Measurements from ENCODE around the gene HK2. TPM values are rescaled to one million over a fixed set of nuclear protein-coding genes. Genes with fewer than 3 reads are reported as not detected.

HK2 gene
- total and polyA plus RNA-seq, 5 donors from 2014 or later = 2.7 to 11.4 (median 4.9) TPM

DNA sequence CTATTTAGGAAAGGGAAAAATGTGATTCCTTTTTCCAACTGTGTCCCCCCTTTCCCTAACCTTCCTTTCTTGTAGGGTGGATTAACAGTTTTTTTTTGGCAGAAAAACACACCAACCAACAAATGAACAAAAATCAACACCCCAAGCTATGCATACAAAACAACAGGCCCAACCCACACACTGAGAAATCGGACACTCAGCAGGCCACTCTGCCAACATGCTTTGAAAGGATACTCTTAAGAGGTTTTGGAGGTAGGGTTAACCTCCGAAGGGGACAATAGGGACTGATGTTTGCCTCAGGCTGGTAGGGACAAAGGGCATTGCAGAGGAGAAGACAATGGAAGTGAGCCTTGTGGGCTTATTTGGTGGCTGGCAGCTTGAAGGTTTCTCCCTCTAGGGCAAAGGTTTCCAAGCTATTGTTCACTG lies 91.4 kb downstream of the HK2 start:
- Mint-ChIP-seq H3K4me3 (no peak overlapping the region), H3K27ac (no peak overlapping the region), H3K4me1 (peaks cover 0 to 3% (median 1%) of the 10 kb centered on the region in 4 donors), H3K36me3 (peaks cover 6% of the 10 kb centered on the region), H3K9me3 (peaks cover 0 to 4% (median 0%) of the 10 kb centered on the region in 7 donors), H3K27me3 (peaks cover 5% of the 10 kb centered on the region)
- H3K36me3 ChIP-seq (ENCODE audit: control insufficient read depth, insufficient read depth, low read length) = no peaks in the 10 kb centered on the region
- no peak overlapping the region for H3K27ac ChIP-seq (ENCODE audit: insufficient read depth, low read length, poor library complexity, severe bottlenecking)
- DNase-seq (no peak), ATAC-seq (ENCODE audit: low read depth in 2 of 2) (no peak)
- H3K4me1 ChIP-seq (ENCODE audit: control insufficient read depth, insufficient read depth, low read length, poor library complexity, severe bottlenecking) = no peaks in the 10 kb centered on the region
- H3K9me3 ChIP-seq (ENCODE audit: control insufficient read depth in 2 of 2, low read length in 2 of 2) = no peaks in the 10 kb centered on the region
- H3K4me3 ChIP-seq (ENCODE audit: low read depth, low read length) = no peak overlapping the region
- no peaks in the 10 kb centered on the region for H3K27me3 ChIP-seq (ENCODE audit: control insufficient read depth, insufficient read depth, low read length)

DNA sequence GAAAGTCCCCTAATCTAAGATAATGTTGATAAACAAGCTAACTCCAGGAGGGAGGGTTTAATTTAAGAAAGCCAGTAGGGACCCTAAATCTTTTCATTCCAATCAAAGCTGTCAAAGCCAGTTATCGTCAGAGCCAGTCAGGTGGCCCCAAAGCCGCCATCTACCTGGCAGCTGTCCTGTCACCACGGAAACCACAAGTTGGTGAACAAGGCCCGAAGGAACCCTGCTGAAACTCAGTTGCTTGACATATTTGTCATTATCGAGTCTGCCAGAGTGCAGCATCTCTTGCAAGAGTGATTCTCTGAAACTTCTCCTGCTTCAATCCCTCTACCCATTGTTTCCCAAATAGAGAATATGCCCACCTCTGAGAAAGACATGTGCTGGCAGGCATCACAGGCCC lies 93.7 kb downstream of the HK2 start:
- Histone ChIP-seq H3K9me3 (ENCODE audit: control insufficient read depth in 2 of 2, low read length in 2 of 2) (no peaks in the 10 kb centered on the region), H3K36me3 (ENCODE audit: control insufficient read depth, insufficient read depth, low read length) (no peaks in the 10 kb centered on the region), H3K27me3 (ENCODE audit: control insufficient read depth, insufficient read depth, low read length) (no peaks in the 10 kb centered on the region), H3K27ac (ENCODE audit: insufficient read depth, low read length, poor library complexity, severe bottlenecking) (no peak overlapping the region), H3K4me3 (ENCODE audit: low read depth, low read length) (no peak overlapping the region), H3K4me1 (ENCODE audit: control insufficient read depth, insufficient read depth, low read length, poor library complexity, severe bottlenecking) (no peaks in the 10 kb centered on the region)
- Mint-ChIP-seq H3K36me3 (peaks cover 14% of the 10 kb centered on the region), H3K27ac (peak overlapping the region in 2 of 3 donors; percentile 42 to 60), H3K4me1 (peaks cover 0 to 6% (median 1%) of the 10 kb centered on the region in 4 donors), H3K9me3 (peaks cover 0 to 4% (median 0%) of the 10 kb centered on the region in 7 donors), H3K4me3 (no peak overlapping the region), H3K27me3 (peaks cover 13% of the 10 kb centered on the region)
- ATAC-seq (ENCODE audit: low read depth in 2 of 2) (no peak), DNase-seq (no peak)

DNA sequence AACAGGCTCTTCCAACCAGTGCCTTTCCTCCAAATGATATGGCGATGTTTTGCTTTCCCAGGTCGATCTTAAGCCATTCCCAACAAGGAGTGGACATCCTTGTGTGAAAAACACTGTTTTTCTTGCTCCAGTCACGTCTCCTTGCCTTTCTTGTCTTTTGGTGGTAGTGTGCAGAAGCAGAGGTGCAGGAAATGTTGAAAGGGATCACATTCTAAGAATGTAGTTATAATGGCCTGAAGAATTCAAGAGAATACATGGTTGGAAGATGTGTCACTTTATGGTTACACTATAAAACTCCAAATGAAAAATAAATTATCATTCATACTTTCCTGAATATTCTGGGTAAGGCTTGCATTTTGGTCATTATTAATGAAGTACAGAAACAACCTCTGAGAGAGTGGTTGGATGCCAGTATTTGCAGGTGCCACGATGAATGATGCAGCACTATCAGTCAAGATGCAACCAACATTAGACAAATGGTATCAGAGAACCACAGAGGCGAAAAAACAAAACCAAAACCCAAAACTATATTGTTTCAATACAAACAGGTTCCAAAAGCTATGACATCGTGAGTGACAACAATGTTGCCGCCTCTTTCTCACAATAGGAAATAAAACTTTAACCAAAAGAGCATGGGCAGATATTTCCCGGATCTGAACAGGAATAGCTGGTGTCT lies 97.0 kb downstream of the HK2 start:
- Histone ChIP-seq H3K27ac (ENCODE audit: insufficient read depth, low read length, poor library complexity, severe bottlenecking) (no peak overlapping the region), H3K4me3 (ENCODE audit: low read depth, low read length) (no peak overlapping the region), H3K36me3 (ENCODE audit: control insufficient read depth, insufficient read depth, low read length) (no peaks in the 10 kb centered on the region), H3K9me3 (ENCODE audit: control insufficient read depth in 2 of 2, low read length in 2 of 2) (no peaks in the 10 kb centered on the region), H3K4me1 (ENCODE audit: control insufficient read depth, insufficient read depth, low read length, poor library complexity, severe bottlenecking) (no peaks in the 10 kb centered on the region), H3K27me3 (ENCODE audit: control insufficient read depth, insufficient read depth, low read length) (no peaks in the 10 kb centered on the region)
- Mint-ChIP-seq H3K27me3 (peaks cover 15% of the 10 kb centered on the region), H3K27ac (no peak overlapping the region), H3K4me3 (no peak overlapping the region), H3K4me1 (peaks cover 0 to 6% (median 1%) of the 10 kb centered on the region in 4 donors), H3K36me3 (peaks cover 14% of the 10 kb centered on the region), H3K9me3 (peaks cover 0 to 4% (median 0%) of the 10 kb centered on the region in 7 donors)
- no peak for ATAC-seq (ENCODE audit: low read depth in 2 of 2)
- DNase-seq = no peak

DNA sequence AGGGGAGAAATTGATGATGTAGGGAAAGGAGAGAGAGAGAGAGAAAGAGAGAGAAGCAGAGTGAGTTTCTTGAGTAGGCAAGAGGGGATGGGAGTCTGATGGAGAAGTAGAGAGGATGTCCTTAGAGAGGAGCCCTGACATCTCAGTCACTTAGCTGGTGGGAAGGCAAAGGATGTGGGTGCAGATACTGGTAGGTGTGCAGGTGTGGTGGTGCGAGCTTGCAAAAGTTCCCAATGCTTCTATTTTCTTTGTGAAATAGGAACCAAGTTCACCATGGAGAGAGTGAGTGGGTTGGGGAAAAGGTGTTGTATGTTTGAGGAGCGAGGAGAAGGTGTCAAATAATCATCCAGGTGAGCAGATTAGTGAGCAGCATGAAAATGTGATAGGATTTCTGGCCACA lies 98.0 kb downstream of the HK2 start:
- Mint-ChIP-seq H3K4me3 (peak overlapping the region in 1 of 4 donors; percentile 10), H3K27ac (no peak overlapping the region), H3K4me1 (peaks cover 0 to 6% (median 1%) of the 10 kb centered on the region in 4 donors), H3K36me3 (peaks cover 15% of the 10 kb centered on the region), H3K27me3 (peaks cover 25% of the 10 kb centered on the region), H3K9me3 (peaks cover 0 to 4% (median 0%) of the 10 kb centered on the region in 7 donors)
- H3K4me1 ChIP-seq (ENCODE audit: control insufficient read depth, insufficient read depth, low read length, poor library complexity, severe bottlenecking) = no peaks in the 10 kb centered on the region
- no peak for DNase-seq
- no peak overlapping the region for H3K27ac ChIP-seq (ENCODE audit: insufficient read depth, low read length, poor library complexity, severe bottlenecking)
- peaks cover 3% of the 10 kb centered on the region for H3K27me3 ChIP-seq (ENCODE audit: control insufficient read depth, insufficient read depth, low read length)
- no peak for ATAC-seq (ENCODE audit: low read depth in 2 of 2)
- H3K9me3 ChIP-seq (ENCODE audit: control insufficient read depth in 2 of 2, low read length in 2 of 2) = no peaks in the 10 kb centered on the region
- no peaks in the 10 kb centered on the region for H3K36me3 ChIP-seq (ENCODE audit: control insufficient read depth, insufficient read depth, low read length)
- no peak overlapping the region for H3K4me3 ChIP-seq (ENCODE audit: low read depth, low read length)

DNA sequence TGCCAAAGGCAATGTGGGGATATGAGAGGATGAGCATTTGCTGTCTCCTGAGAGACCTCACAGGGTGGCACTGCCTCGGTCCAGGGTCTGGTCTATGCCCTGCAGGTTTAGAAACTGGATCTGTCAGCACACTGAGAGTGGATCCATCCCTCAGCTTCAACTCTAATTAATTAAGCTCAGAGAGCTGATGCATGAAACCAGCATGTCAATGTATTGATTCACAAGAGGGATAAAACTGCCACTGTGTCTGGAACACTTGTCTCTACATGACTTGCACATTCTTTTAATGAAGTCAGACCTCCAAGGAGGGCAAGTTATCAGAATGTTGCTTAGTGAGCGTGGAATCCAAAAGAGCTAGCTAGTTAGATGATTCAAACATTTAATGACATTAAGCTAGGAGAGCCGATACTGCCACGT lies 102.1 kb downstream of the HK2 start:
- DNase-seq (no peak), ATAC-seq (ENCODE audit: low read depth in 2 of 2) (no peak)
- Mint-ChIP-seq H3K27ac (no peak overlapping the region), H3K27me3 (peaks cover 37% of the 10 kb centered on the region), H3K4me3 (no peak overlapping the region), H3K4me1 (peaks cover 0 to 15% (median 0%) of the 10 kb centered on the region in 4 donors), H3K9me3 (peaks cover 0 to 4% (median 0%) of the 10 kb centered on the region in 7 donors), H3K36me3 (peaks cover 15% of the 10 kb centered on the region)
- Histone ChIP-seq H3K9me3 (ENCODE audit: control insufficient read depth in 2 of 2, low read length in 2 of 2) (no peaks in the 10 kb centered on the region), H3K4me1 (ENCODE audit: control insufficient read depth, insufficient read depth, low read length, poor library complexity, severe bottlenecking) (no peaks in the 10 kb centered on the region), H3K4me3 (ENCODE audit: low read depth, low read length) (no peak overlapping the region), H3K27me3 (ENCODE audit: control insufficient read depth, insufficient read depth, low read length) (peaks cover 3% of the 10 kb centered on the region), H3K36me3 (ENCODE audit: control insufficient read depth, insufficient read depth, low read length) (no peaks in the 10 kb centered on the region), H3K27ac (ENCODE audit: insufficient read depth, low read length, poor library complexity, severe bottlenecking) (no peak overlapping the region)

DNA sequence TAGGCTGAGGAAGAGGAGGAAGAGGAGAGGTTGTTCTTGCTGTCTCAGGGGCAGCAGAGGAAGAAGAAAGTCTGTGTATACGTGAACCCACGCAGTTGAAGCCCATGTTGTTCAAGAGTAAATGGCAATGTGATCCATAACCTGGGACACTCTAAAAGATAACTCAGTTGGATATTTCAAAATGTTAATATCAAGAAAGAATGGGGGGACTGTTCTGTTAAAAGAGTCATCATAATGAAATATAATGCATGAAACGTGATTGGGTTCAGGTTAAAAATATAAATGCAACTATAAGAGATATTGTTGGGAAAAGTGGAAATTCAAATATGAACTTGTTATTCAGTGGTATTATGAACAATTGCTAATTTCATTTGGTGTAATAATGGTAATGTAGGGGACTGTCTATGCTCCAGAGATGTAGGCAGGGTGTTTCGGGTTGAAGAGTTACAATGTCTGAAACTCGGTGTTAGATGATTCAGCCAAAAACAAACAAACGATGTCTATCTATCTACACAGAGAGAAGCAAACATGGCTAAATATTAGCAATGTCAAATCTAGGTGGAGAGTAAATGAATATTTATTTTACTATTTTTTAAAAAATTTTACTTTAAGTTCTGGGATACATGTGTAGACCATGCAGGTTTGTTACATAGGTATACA lies 103.4 kb downstream of the HK2 start:
- ATAC-seq (ENCODE audit: low read depth in 2 of 2) = no peak
- Mint-ChIP-seq H3K36me3 (peaks cover 7% of the 10 kb centered on the region), H3K4me1 (peaks cover 0 to 17% (median 0%) of the 10 kb centered on the region in 4 donors), H3K4me3 (no peak overlapping the region), H3K27me3 (peaks cover 38% of the 10 kb centered on the region), H3K9me3 (peaks cover 0 to 4% (median 0%) of the 10 kb centered on the region in 7 donors), H3K27ac (no peak overlapping the region)
- Histone ChIP-seq H3K27ac (ENCODE audit: insufficient read depth, low read length, poor library complexity, severe bottlenecking) (no peak overlapping the region), H3K4me3 (ENCODE audit: low read depth, low read length) (no peak overlapping the region), H3K9me3 (ENCODE audit: control insufficient read depth in 2 of 2, low read length in 2 of 2) (no peaks in the 10 kb centered on the region), H3K27me3 (ENCODE audit: control insufficient read depth, insufficient read depth, low read length) (peaks cover 3% of the 10 kb centered on the region), H3K36me3 (ENCODE audit: control insufficient read depth, insufficient read depth, low read length) (no peaks in the 10 kb centered on the region), H3K4me1 (ENCODE audit: control insufficient read depth, insufficient read depth, low read length, poor library complexity, severe bottlenecking) (no peaks in the 10 kb centered on the region)
- DNase-seq = no peak

DNA sequence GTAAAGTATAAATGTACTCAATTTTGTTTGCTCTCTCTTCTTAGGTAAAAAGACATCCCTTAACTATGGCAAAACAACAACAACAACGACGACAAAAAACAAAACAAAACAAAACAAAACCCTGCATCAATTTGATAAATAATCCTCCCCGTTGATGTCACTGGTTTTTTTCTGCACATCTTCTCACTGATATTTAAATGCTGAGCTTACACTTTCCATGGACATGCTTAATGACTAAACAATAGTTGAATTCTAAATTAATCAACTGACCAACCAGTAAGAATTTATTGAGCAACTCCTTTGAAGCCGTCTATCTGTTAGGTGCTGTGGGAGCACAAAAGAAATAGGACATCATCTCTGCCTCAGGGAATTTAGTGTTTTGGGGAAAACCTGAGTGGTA lies 104.3 kb downstream of the HK2 start:
- ATAC-seq (ENCODE audit: low read depth in 2 of 2) = no peak

More for the DNA sequence above, 104.3 kb downstream of the HK2 start:
- Histone ChIP-seq H3K4me1 (ENCODE audit: control insufficient read depth, insufficient read depth, low read length, poor library complexity, severe bottlenecking) (no peaks in the 10 kb centered on the region), H3K27me3 (ENCODE audit: control insufficient read depth, insufficient read depth, low read length) (peaks cover 3% of the 10 kb centered on the region), H3K9me3 (ENCODE audit: control insufficient read depth in 2 of 2, low read length in 2 of 2) (no peaks in the 10 kb centered on the region), H3K36me3 (ENCODE audit: control insufficient read depth, insufficient read depth, low read length) (no peaks in the 10 kb centered on the region), H3K27ac (ENCODE audit: insufficient read depth, low read length, poor library complexity, severe bottlenecking) (no peak overlapping the region), H3K4me3 (ENCODE audit: low read depth, low read length) (no peak overlapping the region)
- Mint-ChIP-seq H3K27me3 (peaks cover 37% of the 10 kb centered on the region), H3K27ac (peak overlapping the region in 1 of 3 donors; percentile 38), H3K36me3 (peaks cover 7% of the 10 kb centered on the region), H3K9me3 (peaks cover 0 to 4% (median 0%) of the 10 kb centered on the region in 7 donors), H3K4me1 (peaks cover 0 to 17% (median 0%) of the 10 kb centered on the region in 4 donors), H3K4me3 (no peak overlapping the region)
- DNase-seq = no peak

Measured in CD4-positive, CD25-positive, alpha-beta regulatory T cell (primary cell).